ENCODE measurements around the gene FKBP15. TPM values are rescaled to one million over a fixed set of nuclear protein-coding genes. Genes with fewer than 3 reads are reported as not detected.

FKBP15 gene
- total RNA-seq, 1 experiment from 2014 or later = 14.9 TPM

- TF ChIP-seq PREB (CRISPR knock-in tag; IDR thresholded peaks at IDR 0.05; ENCODE audit: borderline replicate concordance) (no peak), CDX4 (CRISPR knock-in tag; IDR thresholded peaks at IDR 0.05; ENCODE audit: borderline replicate concordance) (no peak), AFF4 (CRISPR knock-in tag; IDR thresholded peaks at IDR 0.05; ENCODE audit: borderline replicate concordance) (no peak), CTCF (IDR thresholded peaks at IDR 0.05) (no peak), ERG (CRISPR knock-in tag; IDR thresholded peaks at IDR 0.05) (no peak), SMAD3 (CRISPR knock-in tag; IDR thresholded peaks at IDR 0.05; ENCODE audit: borderline replicate concordance) (no peak), JAZF1 (CRISPR knock-in tag; IDR thresholded peaks at IDR 0.05) (no peak)
Measured at GRCh38 chr9:113192455-113192854, 28.6 kb downstream of the FKBP15 start (continued).

- H3K4me1 Mint-ChIP-seq = no peaks in the 10 kb centered on the region
- H3K27ac Mint-ChIP-seq = no peak overlapping the region
- ATAC-seq (no peak), DNase-seq (ENCODE audit: low spot score) (no peak)
- POLR2A ChIA-PET = no interaction called here
- CTCF ChIA-PET = no interaction called here
- H3K36me3 Mint-ChIP-seq = peaks cover 36% of the 10 kb centered on the region
- no peaks in the 10 kb centered on the region for H3K9me3 Mint-ChIP-seq
- H3K27me3 Mint-ChIP-seq (ENCODE audit: low read depth) = no peaks in the 10 kb centered on the region
- no peak for TF ChIP-seq MXD4 (CRISPR knock-in tag; IDR thresholded peaks at IDR 0.05; ENCODE audit: borderline replicate concordance)
- TF ChIP-seq USF1 (CRISPR knock-in tag; IDR thresholded peaks at IDR 0.05) = no peak
- no peak for TF ChIP-seq ZNF121 (CRISPR knock-in tag; IDR thresholded peaks at IDR 0.05)
- TF ChIP-seq NFYB (CRISPR knock-in tag; conservative IDR thresholded peaks at IDR 0.05; ENCODE audit: low read depth) = no peak
- TF ChIP-seq ATF1 (CRISPR knock-in tag; IDR thresholded peaks at IDR 0.05) = no peak
- TF ChIP-seq E2F1 (CRISPR knock-in tag; IDR thresholded peaks at IDR 0.05) = no peak
- TF ChIP-seq SOX15 (CRISPR knock-in tag; IDR thresholded peaks at IDR 0.05) = no peak
- TF ChIP-seq TEAD1 (CRISPR knock-in tag; IDR thresholded peaks at IDR 0.05) = no peak
- TF ChIP-seq PREB (CRISPR knock-in tag; IDR thresholded peaks at IDR 0.05; ENCODE audit: borderline replicate concordance) = no peak
- TF ChIP-seq ZNF423 (CRISPR knock-in tag; IDR thresholded peaks at IDR 0.05) = no peak
- H3K4me3 Mint-ChIP-seq = no peak overlapping the region
Measured at GRCh38 chr9:113187929-113188595, 33.0 kb downstream of the FKBP15 start.
